Peyer's patch (tissue), 4 donors: ENCODE data around the gene C4A. TPM values are rescaled to one million over a fixed set of nuclear protein-coding genes. Genes with fewer than 3 reads are reported as not detected.

Experiments
- DNase-seq, 3 donors: peaks; one replicate each; pipeline ENCODE4 v3.0.0-alpha.2; 2017 to 2019
- H3K27ac ChIP-seq, 4 donors: fragments of 200-600 bp; sonication (generic); one replicate each; pipeline ENCODE4 v1.5.1; 2016 to 2019
- H3K27me3 ChIP-seq, 2 donors: fragments of 200-600 bp; sonication (generic); one replicate each; pipeline ENCODE4 v1.5.1; 2019
- H3K36me3 ChIP-seq, 3 donors: fragments of 200-600 bp; sonication (generic); one replicate each; pipeline ENCODE4 v1.5.1; 2016 to 2019
- H3K4me1 ChIP-seq, 4 donors: fragments of 200-600 bp; sonication (generic); one replicate each; pipeline ENCODE4 v1.5.1; 2016 to 2019
- H3K4me3 ChIP-seq, 4 donors: fragments of 200-600 bp; sonication (generic); 1 replicate in 3 of 4; 2 replicates in 1 of 4; pipeline ENCODE4 v1.5.1; 2016 to 2019; ENCODE audit warnings: mild to moderate bottlenecking in 1 of 4
- H3K9me3 ChIP-seq, 4 donors: fragments of 200-600 bp; sonication (generic); one replicate each; pipeline ENCODE4 v1.5.1; 2016 to 2019; ENCODE audit warnings: mild to moderate bottlenecking in 1 of 4
- POLR2A ChIP-seq, 2 donors: fragments of 450-650 bp; IDR thresholded peaks; one replicate each; pipeline ENCODE4 v1.5.1; 2017; ENCODE audit warnings: antibody characterized with exemption in 2 of 2, mild to moderate bottlenecking in 2 of 2, moderate library complexity in 2 of 2
- small RNA-seq, 2 donors: library from RNA; depleted of rRNA; stranded (forward); fragments of <200 nt; gene quantifications; one replicate each; pipeline ENCODE3, GENCODE V24; 2016
- total RNA-seq, 4 donors: library from RNA; depleted of rRNA; stranded (reverse); fragments of >200 nt; gene quantifications; one replicate each; pipeline ENCODE4 v1.1.0, GENCODE V29; 2016
- TF ChIP-seq, protein P1 (sequence below), 6 experiments: fragments of 450-650 bp in 4 of 6; fragments of 200-600 bp in 2 of 6; sonication (generic) in 1 of 6; IDR thresholded peaks; one replicate each; pipeline ENCODE4 v1.5.1; 2017 to 2019; ENCODE audit warnings: antibody characterized with exemption in 6 of 6, mild to moderate bottlenecking in 3 of 6, moderate library complexity in 1 of 6

Gene C4A
- total RNA-seq, 4 donors from 2014 or later = 13.7 to 56.9 (median 20.8) TPM

DNA sequence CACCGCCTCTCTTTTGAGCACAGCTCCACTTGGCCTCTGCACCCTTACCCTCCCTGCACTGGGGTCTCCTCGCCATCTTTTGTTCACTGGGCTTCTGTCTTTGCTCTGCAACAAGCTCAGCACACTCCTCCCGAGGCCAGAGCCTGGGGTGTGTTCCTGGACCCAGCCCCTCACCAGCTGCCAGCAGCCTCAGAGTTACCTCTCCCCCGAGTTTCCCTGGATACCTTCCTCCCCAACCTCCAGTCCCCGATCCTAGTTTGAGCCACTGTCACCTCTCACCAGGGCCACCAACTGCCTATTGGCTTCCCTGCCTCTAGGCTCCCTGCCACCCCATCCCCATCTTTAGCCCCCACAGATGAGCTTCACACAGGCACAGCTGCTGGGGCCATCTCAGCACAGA, 68.7 kb downstream of the C4A start:
- DNase-seq = no peak
- peaks cover 0 to under 1% (median 0%) of the 10 kb centered on the region in 3 donors for H3K36me3 ChIP-seq
- no peaks in the 10 kb centered on the region for H3K9me3 ChIP-seq
- no peak overlapping the region for H3K27ac ChIP-seq
- no peaks in the 10 kb centered on the region for H3K27me3 ChIP-seq
- H3K4me1 ChIP-seq = peaks cover 0 to 6% (median 4%) of the 10 kb centered on the region in 4 donors
- TF ChIP-seq POLR2A (IDR thresholded peaks at IDR 0.05) = no peak
- TF ChIP-seq, protein P1, sequence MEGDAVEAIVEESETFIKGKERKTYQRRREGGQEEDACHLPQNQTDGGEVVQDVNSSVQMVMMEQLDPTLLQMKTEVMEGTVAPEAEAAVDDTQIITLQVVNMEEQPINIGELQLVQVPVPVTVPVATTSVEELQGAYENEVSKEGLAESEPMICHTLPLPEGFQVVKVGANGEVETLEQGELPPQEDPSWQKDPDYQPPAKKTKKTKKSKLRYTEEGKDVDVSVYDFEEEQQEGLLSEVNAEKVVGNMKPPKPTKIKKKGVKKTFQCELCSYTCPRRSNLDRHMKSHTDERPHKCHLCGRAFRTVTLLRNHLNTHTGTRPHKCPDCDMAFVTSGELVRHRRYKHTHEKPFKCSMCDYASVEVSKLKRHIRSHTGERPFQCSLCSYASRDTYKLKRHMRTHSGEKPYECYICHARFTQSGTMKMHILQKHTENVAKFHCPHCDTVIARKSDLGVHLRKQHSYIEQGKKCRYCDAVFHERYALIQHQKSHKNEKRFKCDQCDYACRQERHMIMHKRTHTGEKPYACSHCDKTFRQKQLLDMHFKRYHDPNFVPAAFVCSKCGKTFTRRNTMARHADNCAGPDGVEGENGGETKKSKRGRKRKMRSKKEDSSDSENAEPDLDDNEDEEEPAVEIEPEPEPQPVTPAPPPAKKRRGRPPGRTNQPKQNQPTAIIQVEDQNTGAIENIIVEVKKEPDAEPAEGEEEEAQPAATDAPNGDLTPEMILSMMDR (IDR thresholded peaks at IDR 0.05) = no peak
- H3K4me3 ChIP-seq = no peak overlapping the region

Small RNAs within 50 kb of the gene (small RNA-seq; reads per million reads assigned to genes)
- 0 reads per million in 2 donors for gene AL645922.1

Other genes starting within 250 kb of the C4A start
- gene CLIC1, start 245.5 kb upstream of the C4A start, total RNA-seq = 100 to 1,000 TPM; 207 to 307 (median 270) TPM
- 10 to 100 TPM; 21.4 to 72.6 (median 46.1) TPM for gene MSH5, start 242.1 kb upstream of the C4A start, total RNA-seq
- 10 to 100 TPM in 1 of 4 donors, 1 to 10 TPM in 3; 6.6 to 10.3 (median 9.5) TPM for gene SAPCD1, start 219.4 kb upstream of the C4A start, total RNA-seq
- gene VWA7, start 204.7 kb upstream of the C4A start, total RNA-seq = 10 to 100 TPM in 3 of 4 donors, not detected in 1; 16.8 to 26.0 (median 19.7) TPM
- 10 to 100 TPM; 33.9 to 53.6 (median 44.7) TPM for gene VARS1, start 186.3 kb upstream of the C4A start, total RNA-seq
- 10 to 100 TPM; 11.8 to 42.9 (median 19.1) TPM for gene LSM2, start 175.1 kb upstream of the C4A start, total RNA-seq
- 1 to 10 TPM in 2 of 4 donors, under 1 TPM in 1, not detected in 1; 0.88 to 1.7 (median 1.5) TPM for gene HSPA1L, start 166.8 kb upstream of the C4A start, total RNA-seq
- gene HSPA1A, start 166.5 kb upstream of the C4A start, total RNA-seq = 100 to 1,000 TPM in 1 of 4 donors, 10 to 100 TPM in 3; 38.1 to 123 (median 67.0) TPM
- gene HSPA1B, start 154.3 kb upstream of the C4A start, total RNA-seq = 100 to 1,000 TPM in 3 of 4 donors, 10 to 100 TPM in 1; 85.7 to 199 (median 146) TPM
- gene NEU1, start 119.2 kb upstream of the C4A start, total RNA-seq = 100 to 1,000 TPM in 1 of 4 donors, 10 to 100 TPM in 3; 11.6 to 100 (median 81.8) TPM
- gene SLC44A4, start 103.1 kb upstream of the C4A start, total RNA-seq = 100 to 1,000 TPM in 3 of 4 donors, 10 to 100 TPM in 1; 64.4 to 508 (median 436) TPM
- gene EHMT2, start 84.4 kb upstream of the C4A start, total RNA-seq = 10 to 100 TPM; 25.0 to 75.1 (median 50.6) TPM
- 1 to 10 TPM in 3 of 4 donors, not detected in 1; 1.0 to 5.0 (median 1.9) TPM for gene ZBTB12, start 80.0 kb upstream of the C4A start, total RNA-seq
- gene C2, start 54.3 kb upstream of the C4A start, total RNA-seq = 10 to 100 TPM; 15.3 to 63.2 (median 38.4) TPM
- 100 to 1,000 TPM in 1 of 4 donors, 10 to 100 TPM in 3; 23.1 to 183 (median 89.9) TPM for gene CFB, start 36.0 kb upstream of the C4A start, total RNA-seq
- 10 to 100 TPM; 45.4 to 59.7 (median 50.2) TPM for gene NELFE, start 23.1 kb upstream of the C4A start, total RNA-seq
- 100 to 1,000 TPM in 2 of 4 donors, 10 to 100 TPM in 2; 81.3 to 130 (median 107) TPM for gene SKIC2, start 22.9 kb upstream of the C4A start, total RNA-seq
- 10 to 100 TPM; 15.1 to 47.9 (median 24.1) TPM for gene DXO, start 9.9 kb upstream of the C4A start, total RNA-seq
- gene C4B, start 32.7 kb downstream of the C4A start, total RNA-seq = 10 to 100 TPM; 11.0 to 80.0 (median 20.3) TPM
- gene CYP21A2, start 56.4 kb downstream of the C4A start, total RNA-seq = 1 to 10 TPM in 1 of 4 donors, not detected in 3; 1.2 TPM
- 100 to 1,000 TPM in 2 of 4 donors, 10 to 100 TPM in 2; 38.5 to 301 (median 117) TPM for gene TNXB, start 127.3 kb downstream of the C4A start, total RNA-seq
- 100 to 1,000 TPM in 3 of 4 donors, 10 to 100 TPM in 1; 75.3 to 408 (median 156) TPM for gene ATF6B, start 146.2 kb downstream of the C4A start, total RNA-seq
- 1 to 10 TPM; 5.1 to 6.6 (median 5.6) TPM for gene FKBPL, start 148.2 kb downstream of the C4A start, total RNA-seq
- 1 to 10 TPM in 3 of 4 donors, not detected in 1; 3.1 to 4.1 (median 3.8) TPM for gene PRRT1, start 169.9 kb downstream of the C4A start, total RNA-seq
- gene PPT2, start 172.1 kb downstream of the C4A start, total RNA-seq = 100 to 1,000 TPM in 1 of 4 donors, 10 to 100 TPM in 2, 1 to 10 TPM in 1; 7.4 to 121 (median 26.9) TPM
- gene EGFL8, start 182.5 kb downstream of the C4A start, total RNA-seq = 10 to 100 TPM in 3 of 4 donors, 1 to 10 TPM in 1; 8.9 to 28.1 (median 16.2) TPM
- 100 to 1,000 TPM in 1 of 4 donors, 10 to 100 TPM in 3; 28.9 to 140 (median 90.7) TPM for gene AGPAT1, start 194.0 kb downstream of the C4A start, total RNA-seq
- gene RNF5, start 196.3 kb downstream of the C4A start, total RNA-seq = 100 to 1,000 TPM in 3 of 4 donors, 10 to 100 TPM in 1; 84.2 to 199 (median 115) TPM
- 10 to 100 TPM in 2 of 4 donors, 1 to 10 TPM in 2; 2.8 to 31.4 (median 9.2) TPM for gene AGER, start 202.2 kb downstream of the C4A start, total RNA-seq
- 10 to 100 TPM; 33.3 to 74.3 (median 64.4) TPM for gene PBX2, start 208.1 kb downstream of the C4A start, total RNA-seq
- gene GPSM3, start 210.6 kb downstream of the C4A start, total RNA-seq = 10 to 100 TPM in 2 of 4 donors, 1 to 10 TPM in 2; 5.3 to 38.8 (median 10.3) TPM
- gene NOTCH4, start 242.0 kb downstream of the C4A start, total RNA-seq = 10 to 100 TPM in 2 of 4 donors, 1 to 10 TPM in 2; 1.8 to 50.3 (median 8.9) TPM